A172 (cell line): ENCODE measurements around the gene TSPAN13. TPM values are rescaled to one million over a fixed set of nuclear protein-coding genes. Genes with fewer than 3 reads are reported as not detected.

Source experiments
- DNase-seq: peaks from one replicate; pipeline ENCODE4 v3.0.0-alpha.2; 2015; ENCODE audit warnings: low spot score
- total RNA-seq: library from RNA; depleted of rRNA; stranded (reverse); fragments of >200 nt; shearing (Covaris generic); gene quantifications from 2 replicates; pipeline ENCODE4 v1.2.3, GENCODE V29; 2014; rRNA removed

Gene TSPAN13
- 2.4 and 2.8 TPM in 2 replicates for total RNA-seq

DNA sequence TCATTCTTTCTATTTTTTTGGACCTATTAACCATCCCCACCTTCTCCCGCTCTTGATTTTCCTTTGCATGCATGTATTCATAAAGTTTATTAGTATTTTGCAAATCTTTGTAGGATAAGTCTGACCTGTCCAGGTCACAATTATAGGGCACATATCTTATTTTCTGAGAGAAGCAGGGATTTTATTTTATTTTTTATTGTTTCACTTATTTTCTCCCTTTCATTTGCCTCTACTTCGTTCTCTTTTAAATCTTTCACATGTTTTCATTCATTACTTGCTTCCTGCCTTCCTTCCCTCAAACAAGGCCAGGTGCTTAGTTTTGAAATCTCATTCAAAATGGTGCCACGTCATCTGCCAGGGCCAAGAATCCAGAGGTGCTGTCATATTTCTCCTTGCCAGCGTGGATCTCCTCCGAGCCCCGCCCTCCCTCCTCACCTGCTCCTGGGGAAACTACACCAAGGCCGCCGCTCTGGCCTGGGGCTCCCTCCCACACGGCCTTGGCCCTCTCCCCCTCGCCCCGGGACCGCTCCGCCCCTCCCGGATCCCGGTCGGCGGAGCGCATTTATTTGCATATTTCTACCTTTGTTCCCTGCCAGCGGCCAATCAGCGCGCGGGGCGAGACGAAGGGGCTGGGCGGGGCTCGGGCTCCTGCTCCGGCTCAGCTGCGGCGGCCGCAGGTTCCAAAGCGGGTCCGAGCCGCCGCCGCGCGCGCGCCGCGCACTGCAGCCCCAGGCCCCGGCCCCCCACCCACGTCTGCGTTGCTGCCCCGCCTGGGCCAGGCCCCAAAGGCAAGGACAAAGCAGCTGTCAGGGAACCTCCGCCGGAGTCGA, at the start of gene TSPAN13:
TSPAN13 (plus strand) TSS at position 654 of the 830 bp plus-strand sequence. CDS start 213 bp downstream, outside the sequence.
- peak; percentile 61 for DNase-seq

DNA sequence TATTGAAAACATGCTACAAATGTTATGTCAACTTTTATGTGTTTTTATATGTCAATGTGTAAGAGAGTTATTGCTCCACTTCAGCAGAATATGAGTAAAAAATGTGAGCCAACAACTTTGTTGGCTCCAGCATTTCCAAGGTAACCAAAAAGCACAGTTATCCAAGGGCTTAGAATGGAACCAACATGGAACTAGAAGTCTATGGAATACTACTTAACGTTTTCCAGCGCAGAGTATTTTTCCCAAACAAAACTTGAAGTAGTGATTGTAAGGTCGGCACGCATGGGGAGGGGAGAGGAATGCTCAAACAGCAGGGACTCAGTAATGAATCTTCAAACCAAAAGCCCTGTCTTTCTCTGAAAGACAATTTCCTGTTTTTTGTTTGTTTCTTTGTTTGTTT, 45.0 kb upstream of the TSPAN13 start:
- DNase-seq, result no peak

DNA sequence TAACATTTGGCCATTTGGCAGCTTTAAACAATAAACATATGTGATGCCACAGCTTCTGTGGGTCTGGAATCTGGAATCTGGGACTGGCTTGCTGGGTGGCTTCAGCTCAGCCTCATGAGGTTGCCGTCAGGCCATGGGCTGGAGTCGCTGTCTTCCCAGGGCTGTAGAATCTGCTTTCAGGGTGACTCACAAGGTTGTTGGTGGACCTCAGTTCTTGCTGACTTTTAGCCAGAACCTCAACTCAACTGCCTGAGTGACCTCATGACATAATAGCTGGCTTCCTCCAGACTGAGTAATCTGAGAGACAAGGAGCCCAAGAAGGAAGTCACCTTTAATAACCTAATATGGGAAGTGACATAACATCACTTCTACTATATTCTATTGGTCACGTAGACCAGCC, 44.6 kb upstream of the TSPAN13 start:
- peak; percentile 97 for DNase-seq

DNA sequence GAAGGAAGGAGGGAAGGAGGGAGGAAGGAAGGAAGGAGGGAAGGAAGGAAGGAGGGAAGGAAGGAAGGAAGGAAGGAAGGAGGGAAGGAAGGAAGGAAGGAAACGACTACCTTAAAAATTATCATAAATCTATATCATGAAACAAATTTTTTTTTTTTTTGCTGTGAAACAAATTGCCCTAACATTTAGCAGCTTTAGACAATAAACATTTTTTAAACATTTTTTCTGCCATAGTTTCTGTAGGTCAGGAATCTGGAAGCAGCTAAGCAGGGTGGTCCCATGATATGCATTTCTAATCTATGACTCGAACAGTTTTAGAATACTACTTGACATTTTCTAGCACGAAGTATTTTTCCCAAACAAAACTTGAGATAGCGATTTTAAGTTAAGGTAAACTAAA, 42.9 kb upstream of the TSPAN13 start:
- no peak for DNase-seq

DNA sequence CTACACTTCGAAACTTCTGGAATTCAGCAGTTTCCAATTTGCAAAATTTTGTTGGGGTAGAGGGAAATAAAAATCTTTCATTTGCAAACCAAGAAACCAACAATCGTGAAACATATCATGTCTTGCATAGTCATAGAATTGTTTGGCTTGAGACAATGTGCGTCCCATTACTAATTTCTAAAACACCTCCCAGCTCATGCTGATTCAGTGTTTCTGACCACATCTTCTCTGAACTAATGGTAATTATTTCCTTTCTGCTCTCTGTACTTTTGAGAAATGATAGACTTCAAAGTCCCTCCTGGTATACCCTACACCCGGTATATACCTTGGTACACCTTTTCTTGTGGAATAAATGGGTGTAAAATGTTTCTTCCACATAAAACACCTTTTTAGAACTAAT, 41.8 kb upstream of the TSPAN13 start:
- peak; percentile 53 for DNase-seq

DNA sequence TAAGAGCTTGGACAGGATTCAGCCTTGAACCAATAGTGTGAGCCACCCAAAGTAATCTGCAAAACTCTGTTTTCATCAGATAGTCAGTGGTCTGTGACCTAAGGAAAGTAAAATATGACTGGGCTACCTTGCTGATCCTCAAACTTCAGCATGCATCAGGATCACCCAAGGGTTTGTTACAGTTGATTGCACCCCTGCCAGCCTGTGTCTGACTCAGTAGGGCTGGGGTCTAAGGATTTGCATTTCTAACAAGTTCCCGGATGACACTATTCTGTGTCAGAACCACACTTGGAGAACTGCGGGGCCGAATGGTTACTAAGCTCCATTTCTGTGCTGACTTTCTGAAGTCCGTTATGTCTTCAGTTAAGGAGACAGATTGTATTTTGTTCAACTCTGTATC, 40.6 kb upstream of the TSPAN13 start:
- peak; percentile 28 for DNase-seq

DNA sequence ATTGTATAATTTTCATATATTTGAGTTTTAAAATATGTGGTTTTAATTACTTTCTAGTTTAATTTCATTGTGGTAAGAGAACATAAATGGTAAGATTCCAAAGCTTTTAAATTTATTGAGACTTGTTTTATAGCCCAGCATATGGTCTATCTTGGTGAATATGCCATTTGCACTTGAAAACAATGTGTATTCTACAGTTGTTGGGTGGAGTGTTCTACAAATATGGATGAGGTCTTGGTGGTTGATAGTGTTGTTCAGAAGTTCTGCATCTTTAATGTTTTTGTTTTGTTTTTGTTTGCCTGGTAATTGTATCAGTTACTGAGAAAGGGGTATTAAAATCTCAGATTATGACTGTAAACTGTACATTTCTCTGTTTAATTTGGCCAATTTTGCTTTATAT, 37.6 kb upstream of the TSPAN13 start:
- no peak for DNase-seq

DNA sequence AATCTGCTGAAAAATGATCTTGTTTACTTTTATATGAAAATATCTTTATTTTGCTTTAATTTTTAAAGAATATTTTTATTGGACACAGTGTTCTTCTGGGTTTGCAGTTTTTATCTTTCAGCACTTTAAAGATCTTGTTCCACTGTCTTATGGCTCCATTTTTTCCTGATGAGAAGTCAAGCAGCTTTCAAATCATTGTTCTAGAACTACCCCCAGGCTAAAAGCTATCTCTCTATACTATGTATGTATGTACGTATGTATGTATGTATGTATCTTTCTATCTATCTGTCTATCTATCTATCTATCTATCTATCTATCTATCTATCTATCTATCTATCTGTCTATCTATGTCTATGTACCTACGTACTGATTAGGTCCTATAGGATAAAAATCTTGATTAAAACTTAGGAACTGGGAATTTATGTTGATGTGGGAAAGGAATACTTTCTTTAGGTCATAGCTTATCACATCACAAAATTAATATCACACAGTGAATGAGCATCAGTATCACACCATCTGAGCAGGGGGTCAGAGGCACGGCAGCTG, 35.4 kb upstream of the TSPAN13 start:
- DNase-seq, result no peak

DNA sequence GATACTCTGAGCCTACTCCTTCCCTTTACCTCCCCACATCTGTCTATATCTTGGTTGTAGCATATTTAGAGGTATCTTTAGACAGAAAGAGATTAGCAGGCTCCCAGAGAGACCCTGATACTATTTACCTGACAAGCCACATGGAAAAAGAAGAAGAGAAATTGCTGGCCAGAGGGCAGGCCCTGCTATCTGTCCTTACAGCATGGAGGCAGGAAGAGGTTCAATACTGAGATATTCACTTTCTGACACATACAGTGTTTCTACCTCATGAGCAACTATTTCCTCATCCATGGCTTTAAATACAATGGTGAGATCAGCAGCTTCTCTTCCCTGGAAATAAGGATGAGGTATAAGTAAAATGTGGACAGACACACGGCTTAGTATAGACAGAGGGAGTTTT, 33.9 kb upstream of the TSPAN13 start:
- DNase-seq, result no peak

DNA sequence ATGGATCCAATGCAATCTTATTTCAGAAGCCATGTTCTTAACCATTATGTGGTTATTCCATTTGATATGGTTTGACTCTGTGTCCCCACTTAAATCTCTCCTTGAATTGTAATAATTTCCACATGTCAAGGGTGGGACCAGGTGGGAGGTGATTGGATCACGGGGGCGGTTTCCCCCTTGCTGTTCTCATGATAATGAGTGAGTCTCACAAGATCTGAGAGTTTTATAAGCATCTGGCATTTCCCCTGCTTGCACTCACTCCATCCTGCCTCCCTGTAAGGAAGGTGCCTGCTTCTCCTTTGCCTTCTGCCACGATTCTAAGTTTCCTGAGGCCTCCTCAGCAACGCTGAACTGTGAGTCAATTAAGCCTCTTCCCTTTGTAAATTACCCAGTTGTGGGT, 32.0 kb upstream of the TSPAN13 start:
- DNase-seq, result no peak

DNA sequence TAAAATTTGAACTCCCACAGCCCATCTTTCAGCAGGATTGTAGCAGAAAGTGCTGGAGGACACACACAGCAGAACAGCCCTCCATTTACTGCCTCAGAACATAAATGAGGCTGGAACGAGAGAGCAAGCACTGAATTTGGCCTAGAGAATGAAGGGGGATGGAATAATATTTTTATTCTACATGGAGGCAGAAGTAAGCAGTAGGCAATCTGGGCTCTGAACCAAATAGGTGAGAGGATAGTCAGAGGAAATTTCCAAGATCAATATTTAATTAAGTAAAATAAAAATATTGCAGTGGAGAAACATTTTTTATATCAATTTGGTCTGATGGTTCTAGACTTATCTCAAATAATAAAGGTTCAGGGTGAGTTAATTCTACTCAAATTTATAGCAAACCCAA, 29.2 kb upstream of the TSPAN13 start:
- no peak for DNase-seq

DNA sequence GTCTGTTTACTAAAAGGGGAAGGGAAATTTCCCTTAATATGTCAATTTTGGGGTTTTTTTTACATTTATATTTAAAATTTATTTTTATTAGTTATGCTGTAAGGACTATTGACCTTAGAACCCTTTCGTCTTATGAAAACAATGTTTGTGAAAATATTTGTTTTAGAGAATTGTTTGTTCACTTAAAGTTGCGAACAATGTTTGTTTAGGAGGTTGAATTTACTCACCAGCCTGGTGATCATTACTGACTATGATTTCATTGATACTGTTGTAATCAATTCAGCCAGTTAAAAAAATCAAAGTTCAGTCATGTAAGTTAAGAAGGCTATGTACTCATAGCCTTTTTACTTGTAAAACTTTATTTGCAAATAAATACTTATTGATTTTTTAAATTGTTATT, 27.4 kb upstream of the TSPAN13 start:
- no peak for DNase-seq

DNA sequence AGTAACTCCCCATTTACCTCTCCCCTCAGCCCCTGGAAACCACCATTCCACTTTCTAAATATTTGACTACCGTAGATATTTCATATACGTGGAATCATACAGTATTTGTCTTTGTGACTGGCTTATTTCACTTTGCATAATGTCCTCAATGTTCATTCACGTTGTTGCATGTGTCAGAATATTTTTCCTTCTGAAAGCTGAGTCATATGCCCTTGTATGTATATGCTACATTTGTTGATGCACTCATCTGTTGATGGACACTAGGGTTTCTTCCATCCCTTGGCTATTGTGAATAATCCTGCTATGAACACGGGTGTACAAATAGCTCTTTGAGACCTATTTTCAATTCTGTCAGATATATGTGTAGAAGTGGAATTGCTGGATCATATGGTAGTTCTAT, 25.8 kb upstream of the TSPAN13 start:
- no peak for DNase-seq

DNA sequence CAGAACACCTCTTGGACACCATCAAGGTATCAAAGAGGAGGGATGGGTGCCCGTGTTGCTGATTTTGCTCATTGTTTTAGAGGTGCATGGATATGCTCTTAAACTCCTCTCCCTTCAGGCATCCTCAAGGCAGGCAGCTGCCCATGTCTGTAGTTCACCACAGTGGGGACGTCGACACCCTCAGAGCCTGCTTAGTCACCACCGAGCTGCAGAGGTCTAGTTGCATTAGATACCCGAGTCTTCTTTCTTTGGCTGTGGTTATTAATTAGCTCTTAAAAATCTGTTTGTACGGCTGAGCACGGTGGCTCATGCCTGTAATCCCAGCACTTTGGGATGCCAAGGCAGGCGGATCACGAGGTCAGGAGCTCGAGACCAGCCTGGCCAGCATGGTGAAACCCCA, 24.7 kb upstream of the TSPAN13 start:
- DNase-seq, result peak; percentile 26

DNA sequence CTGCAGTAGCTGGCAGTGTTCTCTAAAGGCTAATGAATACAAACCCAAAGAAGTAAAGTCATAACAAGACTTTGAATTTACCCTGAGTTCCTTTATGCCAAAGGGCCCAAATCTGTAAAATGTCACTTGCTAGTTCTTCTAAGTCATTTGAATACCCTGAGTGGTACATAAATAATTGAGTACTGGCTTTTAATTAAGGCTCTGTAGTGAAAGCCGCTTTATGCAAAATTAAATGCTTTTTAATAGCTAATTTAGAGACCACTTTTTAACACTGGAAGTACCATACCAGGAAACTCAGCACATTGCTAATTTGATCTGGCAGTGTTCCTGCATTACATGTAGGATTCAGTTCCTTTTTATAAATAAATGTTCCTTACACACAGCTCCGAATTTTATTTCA, 24.0 kb upstream of the TSPAN13 start:
- no peak for DNase-seq

DNA sequence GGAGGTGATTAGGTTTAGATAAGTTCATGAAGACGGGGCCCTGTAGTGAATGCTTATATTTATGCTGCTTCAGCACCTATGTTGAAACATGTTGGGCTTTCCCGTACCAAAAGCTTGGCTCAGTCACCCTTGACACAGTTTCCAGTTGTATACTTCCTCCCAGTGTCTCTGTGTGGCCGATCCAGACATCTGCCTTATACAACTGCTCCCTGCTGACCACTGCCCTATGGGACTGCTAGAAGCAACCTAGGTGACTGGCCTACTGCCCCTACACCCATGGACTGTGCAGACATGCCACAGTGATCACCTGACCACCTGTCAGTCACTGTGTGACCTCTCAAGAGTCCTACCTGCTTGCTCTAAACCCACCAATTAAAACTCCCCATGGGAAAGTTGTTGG, 22.6 kb upstream of the TSPAN13 start:
- no peak for DNase-seq

DNA sequence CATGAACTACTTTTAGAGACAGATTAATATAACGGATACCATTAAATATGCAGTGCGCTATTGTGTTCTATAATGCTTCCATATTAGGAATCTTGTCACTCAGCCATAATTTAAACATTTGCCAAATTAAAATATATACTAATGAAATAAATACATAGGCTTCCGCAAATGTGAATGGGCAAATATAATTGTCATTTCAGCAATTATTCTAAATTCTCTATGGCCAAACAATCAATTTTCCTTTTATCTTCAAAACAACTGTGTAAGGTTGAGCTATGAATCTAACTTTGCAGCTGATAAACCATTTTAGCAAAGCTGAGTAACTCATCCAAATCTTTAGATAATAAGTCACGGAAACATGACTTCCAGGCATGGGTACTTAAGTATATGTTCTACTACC, 20.7 kb upstream of the TSPAN13 start:
- no peak for DNase-seq

DNA sequence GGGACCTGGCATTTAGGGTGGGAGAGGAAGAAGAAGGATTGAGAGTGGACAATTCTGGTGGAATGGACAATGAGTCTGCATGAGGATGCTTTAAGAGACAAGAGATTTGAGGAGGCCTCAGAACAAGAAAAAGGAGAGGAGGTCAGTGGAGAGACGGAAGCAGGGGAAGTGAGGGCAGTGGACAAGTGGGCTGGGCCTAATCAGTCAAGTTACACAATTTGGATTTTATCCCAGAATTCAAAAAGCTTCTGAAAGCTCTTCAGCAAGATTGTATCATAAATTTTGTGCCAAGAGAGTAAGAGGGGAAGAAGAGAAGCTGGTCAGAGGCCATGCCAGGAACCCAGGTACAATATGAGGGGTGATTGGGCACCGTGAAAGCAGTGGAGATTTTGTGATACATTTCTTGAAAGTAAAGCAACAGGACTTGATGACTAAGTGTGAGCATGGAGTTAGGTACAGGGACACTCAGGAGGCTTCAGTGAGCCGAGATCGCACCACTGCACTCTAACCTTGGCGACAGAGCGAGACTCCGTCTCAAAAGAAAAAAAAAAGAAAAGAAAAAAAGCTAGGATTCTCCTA, 19.3 kb upstream of the TSPAN13 start:
- no peak for DNase-seq

DNA sequence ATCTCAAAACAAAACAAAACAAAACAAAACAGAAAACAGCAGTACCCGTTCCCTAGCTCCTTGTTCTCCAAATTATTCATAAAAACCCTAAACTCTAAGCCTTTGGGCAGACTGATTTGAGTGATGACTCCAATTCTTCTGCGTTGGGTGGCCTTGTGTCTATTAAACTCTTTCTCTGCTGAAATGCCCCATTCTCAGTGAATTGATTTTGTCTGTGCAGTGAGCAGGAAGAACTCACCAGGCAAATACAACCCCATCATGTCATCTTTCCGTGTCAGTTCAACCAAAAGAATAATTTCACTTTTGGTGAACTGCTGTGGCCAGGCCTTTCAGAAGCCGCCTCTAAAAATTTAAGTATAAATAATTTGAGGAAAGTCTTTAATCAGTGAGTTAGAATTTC, 18.5 kb upstream of the TSPAN13 start:
- DNase-seq, result no peak

DNA sequence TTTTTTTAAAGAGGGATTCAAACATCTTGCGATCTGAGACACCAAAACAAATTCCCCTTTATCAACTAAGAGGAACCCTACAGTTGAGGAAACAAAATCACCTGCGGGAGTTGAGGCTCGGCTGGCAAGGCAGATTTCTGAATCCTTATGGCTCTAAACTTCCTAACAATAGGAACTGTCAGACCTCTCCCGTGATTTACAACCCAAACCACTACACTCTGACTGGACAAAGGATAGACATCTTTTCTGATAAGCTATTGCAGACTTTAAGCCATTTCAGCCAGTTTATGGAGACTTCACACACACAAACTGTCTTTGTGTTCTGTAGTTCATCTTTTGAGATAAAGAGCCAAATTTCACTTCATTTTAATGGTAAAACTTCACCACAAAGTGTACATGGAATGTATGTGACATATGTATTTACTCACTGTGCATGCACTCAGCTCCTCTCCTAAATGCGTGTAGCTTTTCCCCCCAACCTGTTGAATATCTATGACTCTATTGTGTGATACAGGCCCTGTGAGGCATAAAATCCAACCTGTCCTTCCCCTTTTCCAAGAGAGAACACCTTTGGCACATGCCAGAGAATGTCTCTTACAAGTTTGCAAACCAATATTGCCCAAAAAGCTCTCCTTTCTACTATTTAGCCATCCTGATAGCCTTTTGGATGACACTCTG, 15.4 kb upstream of the TSPAN13 start:
- no peak for DNase-seq

DNA sequence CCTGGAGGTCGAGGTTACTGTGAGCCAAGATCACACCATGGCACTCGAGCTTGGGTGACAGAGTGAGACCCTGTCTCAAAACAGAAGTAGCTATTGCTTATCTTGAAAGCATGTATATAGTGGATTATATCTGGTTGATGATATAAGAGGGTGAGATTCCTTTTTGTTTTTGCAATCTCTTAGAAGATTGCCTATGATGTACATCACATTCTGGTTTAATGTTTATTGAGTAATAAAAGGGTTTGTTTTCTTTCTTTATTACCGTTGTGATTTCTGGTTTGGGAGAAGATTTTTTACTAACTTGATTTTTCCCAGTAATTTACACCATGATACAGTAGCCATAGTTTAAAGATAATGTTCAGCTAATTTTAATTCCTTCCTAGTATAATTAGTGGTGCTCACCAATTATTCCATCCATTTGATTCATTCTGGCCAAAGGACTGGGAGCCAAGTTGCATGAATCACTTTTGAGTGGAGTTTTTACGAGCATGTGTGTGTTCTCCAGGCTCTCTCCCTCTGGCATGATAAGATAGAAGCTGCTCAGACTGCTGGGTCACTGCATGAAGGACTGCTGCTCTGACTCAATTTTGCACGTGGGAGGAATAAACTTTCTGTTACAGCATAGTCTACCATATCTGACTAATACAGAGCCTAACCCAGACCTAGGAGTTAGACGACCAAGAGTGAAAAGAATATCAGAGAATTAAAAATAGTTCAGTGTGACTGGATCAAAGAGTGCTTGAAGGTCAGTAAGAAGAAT, 13.5 kb upstream of the TSPAN13 start:
- peak; percentile 98 for DNase-seq

DNA sequence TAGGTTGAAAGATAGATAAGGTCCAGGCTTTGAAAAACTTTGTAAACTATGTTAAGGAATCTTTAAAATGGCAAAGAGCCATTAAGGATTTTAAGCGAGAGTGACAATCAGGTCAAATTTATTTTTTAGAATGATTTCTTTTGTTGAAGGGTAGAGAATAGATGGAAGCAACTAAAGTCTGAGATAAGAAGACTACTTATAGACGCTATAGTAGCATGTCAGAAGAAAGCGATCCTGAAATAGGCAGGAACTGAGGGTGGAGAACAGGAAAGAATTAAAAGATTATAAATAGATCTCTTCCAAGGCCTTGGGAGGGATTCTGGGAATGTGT, 13.0 kb upstream of the TSPAN13 start:
- no peak for DNase-seq
